Activated naive CD8-positive, alpha-beta T cell (primary cell): ENCODE data around the gene SLC22A7.
"Not testable (repeated sequence)": the region's sequence is repeated elsewhere in the genome, so short reads cannot be mapped to it uniquely, and the experiment has no call there.

Experiments used
- H3K27ac Mint-ChIP-seq: one replicate; pipeline ENCODE4 v1.8.0; 2021; ENCODE audit warnings: mixed read lengths
- H3K27me3 Mint-ChIP-seq: one replicate; pipeline ENCODE4 v1.8.0; 2021; ENCODE audit warnings: mixed read lengths
- H3K36me3 Mint-ChIP-seq: one replicate; pipeline ENCODE4 v1.8.0; 2021; ENCODE audit warnings: mixed read lengths
- H3K4me1 Mint-ChIP-seq: one replicate; pipeline ENCODE4 v1.8.0; 2021; ENCODE audit warnings: low read depth, mixed read lengths
- H3K4me3 Mint-ChIP-seq: one replicate; pipeline ENCODE4 v1.8.0; 2021; ENCODE audit warnings: mild to moderate bottlenecking, mixed read lengths
- H3K9me3 Mint-ChIP-seq: one replicate; pipeline ENCODE4 v1.8.0; 2021; ENCODE audit warnings: low read depth, mixed read lengths

The SLC22A7 gene

GRCh38 chr6:43311666-43312065 lies 13.6 kb downstream of the SLC22A7 start:
- H3K36me3 Mint-ChIP-seq: no peaks in the 10 kb centered on the region
- H3K27me3 Mint-ChIP-seq: no peaks in the 10 kb centered on the region
- peaks cover 10% of the 10 kb centered on the region for H3K4me1 Mint-ChIP-seq
- H3K27ac Mint-ChIP-seq: no peak overlapping the region
- no peaks in the 10 kb centered on the region for H3K9me3 Mint-ChIP-seq
- H3K4me3 Mint-ChIP-seq: no peak overlapping the region

- Mint-ChIP-seq H3K27me3 (no peaks in the 10 kb centered on the region), H3K27ac (no peak overlapping the region), H3K36me3 (peaks cover 2% of the 10 kb centered on the region), H3K4me3 (no peak overlapping the region), H3K4me1 (peaks cover 5% of the 10 kb centered on the region), H3K9me3 (no peaks in the 10 kb centered on the region)
Observed at GRCh38 chr6:43313813-43314212, 15.8 kb downstream of the SLC22A7 start.

GRCh38 chr6:43318011-43318410 lies 20.0 kb downstream of the SLC22A7 start:
- Mint-ChIP-seq H3K9me3 (no peaks in the 10 kb centered on the region), H3K27me3 (no peaks in the 10 kb centered on the region), H3K27ac (no peak overlapping the region), H3K4me3 (no peak overlapping the region), H3K36me3 (peaks cover 2% of the 10 kb centered on the region), H3K4me1 (no peaks in the 10 kb centered on the region)

- Mint-ChIP-seq H3K4me3 (no peak overlapping the region), H3K4me1 (no peaks in the 10 kb centered on the region), H3K27me3 (no peaks in the 10 kb centered on the region), H3K36me3 (peaks cover 2% of the 10 kb centered on the region), H3K27ac (no peak overlapping the region), H3K9me3 (no peaks in the 10 kb centered on the region)
Observed at GRCh38 chr6:43325876-43326275, 27.8 kb downstream of the SLC22A7 start.

DNA sequence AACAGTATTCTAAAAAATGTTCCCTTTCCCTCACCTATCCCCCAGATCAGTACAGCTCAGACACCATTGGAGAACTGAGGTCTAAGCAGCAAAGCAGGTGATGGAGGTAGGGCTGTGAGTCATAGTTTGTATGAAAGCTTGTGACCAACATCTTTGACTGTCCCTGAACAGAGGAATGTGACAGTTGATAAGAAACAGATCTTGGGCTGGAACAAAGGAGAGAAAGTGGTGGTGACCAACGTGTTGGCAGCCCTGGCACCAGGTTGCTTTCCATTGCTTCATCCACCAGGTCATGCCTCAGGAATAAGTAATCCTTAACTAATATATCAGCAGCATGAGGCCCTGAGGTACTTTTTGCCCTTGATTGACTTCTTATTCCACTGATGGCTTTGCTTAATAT lies 30.5 kb downstream of the SLC22A7 start:
- H3K4me1 Mint-ChIP-seq: peaks cover 14% of the 10 kb centered on the region
- no peaks in the 10 kb centered on the region for H3K9me3 Mint-ChIP-seq
- no peak overlapping the region for H3K27ac Mint-ChIP-seq
- H3K27me3 Mint-ChIP-seq: no peaks in the 10 kb centered on the region
- no peak overlapping the region for H3K4me3 Mint-ChIP-seq
- peaks cover 2% of the 10 kb centered on the region for H3K36me3 Mint-ChIP-seq

- H3K36me3 Mint-ChIP-seq: peaks cover 4% of the 10 kb centered on the region
- H3K4me1 Mint-ChIP-seq: peaks cover 14% of the 10 kb centered on the region
- no peaks in the 10 kb centered on the region for H3K27me3 Mint-ChIP-seq
- no peaks in the 10 kb centered on the region for H3K9me3 Mint-ChIP-seq
- no peak overlapping the region for H3K4me3 Mint-ChIP-seq
- no peak overlapping the region for H3K27ac Mint-ChIP-seq
Observed at GRCh38 chr6:43331470-43331869, 33.4 kb downstream of the SLC22A7 start.

- Mint-ChIP-seq H3K27ac (no peak overlapping the region), H3K4me1 (peaks cover 14% of the 10 kb centered on the region), H3K4me3 (no peak overlapping the region), H3K36me3 (peaks cover 6% of the 10 kb centered on the region), H3K27me3 (no peaks in the 10 kb centered on the region), H3K9me3 (no peaks in the 10 kb centered on the region)
Observed at GRCh38 chr6:43331891-43332290, 33.8 kb downstream of the SLC22A7 start.

GRCh38 chr6:43334466-43335095 lies 36.5 kb downstream of the SLC22A7 start:
- Mint-ChIP-seq H3K9me3 (no peaks in the 10 kb centered on the region), H3K4me3 (no peak overlapping the region), H3K27me3 (no peaks in the 10 kb centered on the region), H3K36me3 (peaks cover 11% of the 10 kb centered on the region), H3K27ac (no peak overlapping the region), H3K4me1 (peaks cover 14% of the 10 kb centered on the region)

GRCh38 chr6:43335469-43335868 lies 37.4 kb downstream of the SLC22A7 start:
- H3K4me1 Mint-ChIP-seq: peaks cover 14% of the 10 kb centered on the region
- no peak overlapping the region for H3K27ac Mint-ChIP-seq
- H3K27me3 Mint-ChIP-seq: no peaks in the 10 kb centered on the region

DNA sequence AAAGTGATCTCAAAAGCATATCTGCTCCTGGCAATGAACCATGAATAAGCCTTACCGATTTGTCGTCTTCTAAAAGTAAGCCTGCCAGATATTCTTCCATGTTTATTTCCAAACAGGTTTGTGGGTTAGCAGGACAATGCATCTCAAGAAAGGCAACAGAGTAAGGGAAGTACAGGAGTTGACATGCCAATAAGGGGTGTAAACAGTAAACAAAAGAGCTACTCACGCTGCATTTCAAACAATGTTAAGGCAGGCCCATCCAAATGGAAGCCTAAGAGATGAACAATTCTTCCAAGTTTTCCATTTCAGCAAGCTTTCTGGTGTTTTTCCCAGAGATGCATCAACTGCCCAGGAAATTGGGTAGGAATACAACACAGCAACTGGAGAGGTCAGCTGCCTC lies 38.3 kb downstream of the SLC22A7 start:
- Mint-ChIP-seq H3K27me3 (no peaks in the 10 kb centered on the region), H3K4me3 (no peak overlapping the region), H3K27ac (no peak overlapping the region), H3K9me3 (no peaks in the 10 kb centered on the region), H3K4me1 (peaks cover 9% of the 10 kb centered on the region), H3K36me3 (peaks cover 16% of the 10 kb centered on the region)

More at GRCh38 chr6:43335469-43335868, 37.4 kb downstream of the SLC22A7 start:
- no peak overlapping the region for H3K4me3 Mint-ChIP-seq
- H3K36me3 Mint-ChIP-seq: peaks cover 16% of the 10 kb centered on the region
- no peaks in the 10 kb centered on the region for H3K9me3 Mint-ChIP-seq

GRCh38 chr6:43338243-43338642 lies 40.2 kb downstream of the SLC22A7 start:
- Mint-ChIP-seq H3K4me1 (no peaks in the 10 kb centered on the region), H3K9me3 (no peaks in the 10 kb centered on the region), H3K4me3 (no peak overlapping the region), H3K27ac (no peak overlapping the region), H3K27me3 (no peaks in the 10 kb centered on the region), H3K36me3 (peaks cover 18% of the 10 kb centered on the region)

GRCh38 chr6:43339168-43339567 lies 41.1 kb downstream of the SLC22A7 start:
- Mint-ChIP-seq H3K27ac (no peak overlapping the region), H3K4me3 (no peak overlapping the region), H3K27me3 (no peaks in the 10 kb centered on the region), H3K9me3 (no peaks in the 10 kb centered on the region), H3K4me1 (no peaks in the 10 kb centered on the region), H3K36me3 (peaks cover 18% of the 10 kb centered on the region)

DNA sequence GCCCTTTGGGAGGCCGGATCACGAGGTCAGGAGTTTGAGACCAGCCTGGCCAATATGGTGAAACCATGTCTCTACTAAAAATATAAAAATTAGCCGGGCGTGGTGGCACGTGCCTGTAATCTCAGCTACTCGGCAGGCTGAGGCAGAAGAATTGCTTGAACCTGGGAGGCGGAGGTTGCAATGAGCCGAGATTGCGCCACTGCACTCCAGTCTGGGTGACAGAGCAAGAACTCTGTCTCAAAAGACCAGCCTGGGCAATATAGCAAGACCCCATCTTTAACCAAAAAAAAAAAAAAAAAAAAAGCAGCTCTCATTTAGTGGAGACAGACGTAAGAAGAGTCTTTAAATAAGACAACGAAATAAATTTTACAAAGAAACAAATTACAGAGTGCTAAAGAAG lies 48.2 kb downstream of the SLC22A7 start:
- not testable (repeated sequence) for H3K27ac Mint-ChIP-seq, H3K36me3 Mint-ChIP-seq, H3K4me3 Mint-ChIP-seq, H3K4me1 Mint-ChIP-seq, H3K27me3 Mint-ChIP-seq, H3K9me3 Mint-ChIP-seq

DNA sequence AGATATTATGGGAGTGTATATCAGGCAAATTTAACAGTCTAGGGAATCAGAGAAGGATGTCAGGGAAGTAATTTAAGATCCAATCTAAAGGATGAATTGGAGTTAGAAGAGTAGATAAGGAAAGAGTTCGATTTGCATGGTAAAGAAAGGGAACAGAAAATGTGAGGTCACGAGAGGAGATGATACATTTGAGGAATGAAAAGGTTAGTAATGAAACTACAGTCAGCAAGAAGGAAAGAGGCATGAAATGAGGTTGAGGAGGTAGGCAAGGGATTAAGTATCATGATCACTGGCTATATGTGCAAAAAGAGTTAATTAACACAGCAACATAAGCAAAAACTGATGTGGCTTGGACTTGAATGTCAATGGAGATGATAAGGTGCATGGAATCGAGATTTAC lies 49.0 kb downstream of the SLC22A7 start:
- no peaks in the 10 kb centered on the region for H3K27me3 Mint-ChIP-seq
- no peaks in the 10 kb centered on the region for H3K9me3 Mint-ChIP-seq
- H3K36me3 Mint-ChIP-seq: peaks cover 10% of the 10 kb centered on the region
- no peak overlapping the region for H3K4me3 Mint-ChIP-seq
- H3K4me1 Mint-ChIP-seq: no peaks in the 10 kb centered on the region
- no peak overlapping the region for H3K27ac Mint-ChIP-seq

- Mint-ChIP-seq H3K4me1 (no peaks in the 10 kb centered on the region), H3K27me3 (no peaks in the 10 kb centered on the region), H3K4me3 (no peak overlapping the region), H3K36me3 (peaks cover 13% of the 10 kb centered on the region), H3K9me3 (no peaks in the 10 kb centered on the region), H3K27ac (no peak overlapping the region)
Observed at GRCh38 chr6:43347444-43347843, 49.4 kb downstream of the SLC22A7 start.

- H3K4me1 Mint-ChIP-seq, H3K27me3 Mint-ChIP-seq, H3K9me3 Mint-ChIP-seq, H3K27ac Mint-ChIP-seq, H3K4me3 Mint-ChIP-seq: not testable (repeated sequence)
- H3K36me3 Mint-ChIP-seq: peaks cover 14% of the 10 kb centered on the region
Observed at GRCh38 chr6:43351951-43352350, 53.9 kb downstream of the SLC22A7 start.
